Smooth muscle cell (in vitro differentiated cells): Measurements from ENCODE around the gene MAP6D1. TPM values are rescaled to one million over a fixed set of nuclear protein-coding genes. Genes with fewer than 3 reads are reported as not detected.

Experiments
- DNase-seq: peaks from one replicate; lab custom pipeline; 2025; ENCODE audit not compliant: unreplicated experiment; lab: John Stamatoyannopoulos, UW
- H2AFZ ChIP-seq: fragments of 200-600 bp; sonication (generic); 2 replicates; pipeline ENCODE4 v1.6.0; 2016; ENCODE audit warnings: antibody characterized with exemption, low read depth, mild to moderate bottlenecking
- H3F3A ChIP-seq: fragments of 200-600 bp; sonication (generic); 2 replicates; pipeline ENCODE4 v1.6.0; 2017; ENCODE audit warnings: antibody characterized with exemption, low read depth
- H3K27ac ChIP-seq: fragments of 200-600 bp; sonication (generic); 2 replicates; pipeline ENCODE4 v1.5.1; 2016; ENCODE audit warnings: low read depth, mild to moderate bottlenecking
- H3K27me3 ChIP-seq: fragments of 200-600 bp; sonication (generic); 2 replicates; pipeline ENCODE4 v1.6.1; 2016; ENCODE audit warnings: low read depth, mild to moderate bottlenecking
- H3K36me3 ChIP-seq: fragments of 200-600 bp; sonication (generic); 2 replicates; pipeline ENCODE4 v1.5.1; 2016; ENCODE audit warnings: low read depth
- H3K4me1 ChIP-seq: fragments of 200-600 bp; sonication (generic); 2 replicates; pipeline ENCODE4 v1.5.1; 2016; ENCODE audit warnings: low read depth
- H3K4me2 ChIP-seq: fragments of 200-600 bp; sonication (generic); 2 replicates; pipeline ENCODE4 v1.6.0; 2016; ENCODE audit warnings: mild to moderate bottlenecking
- H3K4me3 ChIP-seq: fragments of 200-600 bp; sonication (generic); 2 replicates; pipeline ENCODE4 v1.5.1; 2016; ENCODE audit warnings: mild to moderate bottlenecking
- H3K79me2 ChIP-seq: fragments of 200-600 bp; sonication (generic); 2 replicates; pipeline ENCODE4 v1.6.0; 2016; ENCODE audit warnings: low read depth, mild to moderate bottlenecking
- H3K9ac ChIP-seq: fragments of 200-600 bp; sonication (generic); 2 replicates; pipeline ENCODE4 v1.6.0; 2016; ENCODE audit warnings: low read depth
- H3K9me3 ChIP-seq: fragments of 200-600 bp; sonication (generic); replicated peaks from 2 replicates; pipeline ENCODE4 v1.5.1; 2016; ENCODE audit warnings: low read depth
- H4K20me1 ChIP-seq: fragments of 200-600 bp; sonication (generic); 2 replicates; pipeline ENCODE4 v1.6.0; 2016; ENCODE audit warnings: low read depth
- CTCF ChIP-seq: fragments of 200-600 bp; sonication (generic); IDR thresholded peaks from 2 replicates; pipeline ENCODE4 v1.5.1; 2017; ENCODE audit warnings: borderline replicate concordance, mild to moderate bottlenecking, antibody characterized with exemption; ENCODE audit not compliant: insufficient read depth, poor library complexity, severe bottlenecking
- WGBS: methylation state at CpG from one replicate; pipeline ENCODE4 v1.1.7; 2016; ENCODE audit warnings: low lambda C conversion rate; 5-methylcytosine and 5-hydroxymethylcytosine counted together
- polyA plus RNA-seq: library from polyadenylated mRNA; unstranded; fragments of >200 nt; fragmentation: Nextera tagmentation; extraction: Ambion mirVana; gene quantifications from 2 replicates; pipeline ENCODE4 v1.2.1, GENCODE V29; 2016
- total RNA-seq: library from RNA; depleted of rRNA; stranded (reverse); fragments of >200 nt; gene quantifications from 2 replicates; pipeline ENCODE4 v1.2.3, GENCODE V29; 2014

The MAP6D1 gene
- total and polyA plus RNA-seq, 2 experiments from 2014 or later = 2.4 to 3.8 TPM

- Histone ChIP-seq H3K27ac (no peak overlapping the region), H3K79me2 (no peaks in the 10 kb centered on the region), H3K4me2 (no peak overlapping the region), H4K20me1 (peaks cover 24% of the 10 kb centered on the region), H2AFZ (no peak overlapping the region), H3K4me3 (no peak overlapping the region), H3F3A (no peaks in the 10 kb centered on the region), H3K9ac (no peak overlapping the region), H3K36me3 (no peaks in the 10 kb centered on the region), H3K27me3 (no peaks in the 10 kb centered on the region), H3K4me1 (no peaks in the 10 kb centered on the region), H3K9me3 (no peaks in the 10 kb centered on the region)
- no peak for DNase-seq
- WGBS = 98% methylated on average over 9 of the region's 9 CpGs
- TF ChIP-seq CTCF = no peak
Observed at GRCh38 chr3:183769453-183769852, 55.9 kb downstream of the MAP6D1 start.

- H3K79me2 ChIP-seq = no peaks in the 10 kb centered on the region
- no peak overlapping the region for H3K4me2 ChIP-seq
- no peak overlapping the region for H3K9ac ChIP-seq
- H3K27me3 ChIP-seq = no peaks in the 10 kb centered on the region
- H3K36me3 ChIP-seq = no peaks in the 10 kb centered on the region
- H4K20me1 ChIP-seq = peaks cover 24% of the 10 kb centered on the region
- no peak overlapping the region for H3K4me3 ChIP-seq
- no peak overlapping the region for H2AFZ ChIP-seq
- TF ChIP-seq CTCF = no peak
- 96% methylated on average over 8 of the region's 8 CpGs for WGBS
- no peaks in the 10 kb centered on the region for H3K4me1 ChIP-seq
- no peak for DNase-seq
- no peaks in the 10 kb centered on the region for H3F3A ChIP-seq
- H3K27ac ChIP-seq = no peak overlapping the region
- H3K9me3 ChIP-seq = no peaks in the 10 kb centered on the region
Observed at GRCh38 chr3:183768114-183768513, 57.3 kb downstream of the MAP6D1 start.

- Histone ChIP-seq H3K36me3 (peaks cover 8% of the 10 kb centered on the region), H3K27me3 (no peaks in the 10 kb centered on the region), H3F3A (no peaks in the 10 kb centered on the region), H3K4me3 (no peak overlapping the region), H3K4me2 (no peak overlapping the region), H4K20me1 (peaks cover 24% of the 10 kb centered on the region), H3K9ac (no peak overlapping the region), H3K79me2 (no peaks in the 10 kb centered on the region), H3K9me3 (no peaks in the 10 kb centered on the region), H3K4me1 (no peaks in the 10 kb centered on the region), H3K27ac (no peak overlapping the region), H2AFZ (no peak overlapping the region)
- peak; percentile 68 for TF ChIP-seq CTCF
- 77% methylated on average over 9 of the region's 9 CpGs for WGBS
- peak; percentile 2 for DNase-seq
Observed at GRCh38 chr3:183766745-183767606, 58.4 kb downstream of the MAP6D1 start.

GRCh38 chr3:183766107-183766506 lies 59.3 kb downstream of the MAP6D1 start:
- Histone ChIP-seq H3K27me3 (no peaks in the 10 kb centered on the region), H3K36me3 (peaks cover 12% of the 10 kb centered on the region), H3K4me1 (no peaks in the 10 kb centered on the region), H3K79me2 (no peaks in the 10 kb centered on the region), H3K9me3 (no peaks in the 10 kb centered on the region), H4K20me1 (peaks cover 24% of the 10 kb centered on the region), H3K4me2 (no peak overlapping the region), H2AFZ (no peak overlapping the region), H3F3A (no peaks in the 10 kb centered on the region), H3K27ac (no peak overlapping the region), H3K4me3 (no peak overlapping the region), H3K9ac (no peak overlapping the region)
- DNase-seq = no peak
- no peak for TF ChIP-seq CTCF
